Measurements from ENCODE around the gene MYO1C. TPM values are rescaled to one million over a fixed set of nuclear protein-coding genes. Genes with fewer than 3 reads are reported as not detected.
"Not testable (repeated sequence)": the region's sequence is repeated elsewhere in the genome, so short reads cannot be mapped to it uniquely, and the experiment has no call there.

MYO1C gene
- total RNA-seq, 1 experiment from 2014 or later: 48.6 TPM

DNA sequence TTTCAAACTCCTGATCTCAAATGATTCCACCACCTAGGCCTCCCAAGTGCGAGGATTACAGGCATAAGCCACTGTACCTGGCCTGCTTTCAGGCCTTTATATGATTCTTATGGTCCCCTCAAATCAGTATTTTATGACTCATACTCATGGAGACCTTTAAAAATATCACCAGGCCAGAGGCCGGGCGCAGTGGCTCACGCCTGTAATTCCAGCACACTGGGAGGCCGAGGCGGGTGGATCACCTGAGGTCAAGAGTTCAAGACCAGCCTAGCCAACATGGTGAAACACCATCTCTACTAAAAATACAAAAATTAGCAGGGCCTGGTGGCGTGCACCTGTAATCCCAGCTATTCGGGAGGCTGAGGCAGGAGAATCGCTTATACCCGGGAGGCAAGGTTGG lies 74.0 kb downstream of the MYO1C start:
- DNase-seq (ENCODE audit: low read depth, low spot score); in situ Hi-C loops (cut with HindIII; ENCODE audit: low pct_unique_long_range_greater_than_20kb, low sequenced_read_pairs): not testable (repeated sequence)

DNA sequence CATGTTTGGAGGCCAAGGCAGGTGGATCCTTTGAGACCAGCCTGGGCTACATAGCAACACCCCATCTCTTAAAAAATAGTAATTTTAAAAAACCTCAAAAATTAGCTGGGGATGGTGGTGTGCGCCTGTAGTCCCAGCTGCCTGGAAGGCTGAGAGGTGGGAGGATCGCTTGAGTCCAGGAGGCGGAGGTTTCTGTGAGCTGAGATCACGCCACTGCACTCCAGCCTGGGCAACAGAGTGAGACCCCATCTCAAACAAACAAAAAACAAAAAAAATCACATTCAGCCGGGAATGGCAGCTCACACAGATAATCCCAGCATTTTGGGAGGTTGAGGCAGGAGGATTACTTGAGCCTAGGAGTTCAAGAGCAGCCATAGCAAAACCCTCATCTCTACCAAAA lies 76.1 kb downstream of the MYO1C start:
- no peak for DNase-seq (ENCODE audit: low read depth, low spot score)
- in situ Hi-C loops (cut with HindIII; ENCODE audit: low pct_unique_long_range_greater_than_20kb, low sequenced_read_pairs): no loop called here

DNA sequence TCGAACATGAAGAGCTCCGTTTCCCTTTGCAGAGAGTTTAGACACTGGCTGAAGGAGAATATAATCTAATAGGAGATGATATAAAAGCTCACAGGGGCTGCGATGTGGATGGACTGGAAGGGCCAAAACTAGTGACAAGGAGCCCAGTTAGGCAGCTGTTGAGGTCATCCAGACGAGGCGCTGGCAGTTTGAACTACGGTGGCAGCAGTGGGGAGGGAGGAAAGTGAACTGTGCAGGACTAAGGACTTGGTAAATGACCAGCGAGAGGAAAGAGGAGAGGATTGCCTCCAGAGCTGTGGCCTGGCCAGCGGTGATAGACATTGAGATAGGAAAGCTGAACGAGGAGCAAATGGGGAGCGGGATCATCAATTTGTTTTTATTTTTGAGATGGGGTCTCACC lies 77.9 kb downstream of the MYO1C start:
- in situ Hi-C loops (cut with HindIII; ENCODE audit: low pct_unique_long_range_greater_than_20kb, low sequenced_read_pairs): no loop called here
- DNase-seq (ENCODE audit: low read depth, low spot score): no peak

Other genes starting within 250 kb of the MYO1C start
- gene BHLHA9, start 222.2 kb downstream of the MYO1C start, total RNA-seq (2014; rRNA removed; shearing (Covaris generic)): not detected in 2 replicates
- gene TRARG1, start 213.0 kb downstream of the MYO1C start, total RNA-seq (2014; rRNA removed; shearing (Covaris generic)): not detected in 2 replicates
- 244 and 257 TPM in 2 replicates for gene YWHAE, start 92.5 kb downstream of the MYO1C start, total RNA-seq (2014; rRNA removed; shearing (Covaris generic))
- 80.7 and 87.1 TPM in 2 replicates for gene CRK, start 36.5 kb downstream of the MYO1C start, total RNA-seq (2014; rRNA removed; shearing (Covaris generic))
- gene INPP5K, start 23.9 kb upstream of the MYO1C start, total RNA-seq (2014; rRNA removed; shearing (Covaris generic)): 33.7 and 41.5 TPM in 2 replicates
- gene PITPNA, start 70.1 kb upstream of the MYO1C start, total RNA-seq (2014; rRNA removed; shearing (Covaris generic)): 14.6 and 27.1 TPM in 2 replicates
- 2.0 and 3.4 TPM in 2 replicates for gene SLC43A2, start 136.1 kb upstream of the MYO1C start, total RNA-seq (2014; rRNA removed; shearing (Covaris generic))
- gene SCARF1, start 153.0 kb upstream of the MYO1C start, total RNA-seq (2014; rRNA removed; shearing (Covaris generic)): 0.11 and 0.16 TPM in 2 replicates
- 10.4 and 12.1 TPM in 2 replicates for gene RILP, start 157.2 kb upstream of the MYO1C start, total RNA-seq (2014; rRNA removed; shearing (Covaris generic))
- gene PRPF8, start 192.2 kb upstream of the MYO1C start, total RNA-seq (2014; rRNA removed; shearing (Covaris generic)): 62.2 and 67.7 TPM in 2 replicates
- 1.7 and 2.0 TPM in 2 replicates for gene TLCD2, start 217.7 kb upstream of the MYO1C start, total RNA-seq (2014; rRNA removed; shearing (Covaris generic))
- gene WDR81, start 232.0 kb upstream of the MYO1C start, total RNA-seq (2014; rRNA removed; shearing (Covaris generic)): 5.5 and 5.6 TPM in 2 replicates